ENCODE measurements around the gene ALLC.
"Not testable (repeated sequence)": the region's sequence is repeated elsewhere in the genome, so short reads cannot be mapped to it uniquely, and the experiment has no call there.

- not testable (repeated sequence) for TF ChIP-seq NCOA2 (IDR thresholded peaks at IDR 0.05; ENCODE audit: partially characterized antibody in 2 of 2); MYNN (IDR thresholded peaks at IDR 0.05); MYNN (CRISPR knock-in tag; IDR thresholded peaks at IDR 0.05); FOXJ3 (CRISPR knock-in tag; IDR thresholded peaks at IDR 0.05); ZNF318 (IDR thresholded peaks at IDR 0.05; ENCODE audit: borderline replicate concordance in 1 of 2, low read depth in 1 of 2); KDM4B (IDR thresholded peaks at IDR 0.05; ENCODE audit: borderline replicate concordance in 2 of 2, low read depth in 1 of 2); BCOR (IDR thresholded peaks at IDR 0.05); MAFF (IDR thresholded peaks at IDR 0.05; ENCODE audit: low read length)
Observed at GRCh38 chr2:3619661-3620060, 38.3 kb upstream of the ALLC start.

Measured in K562 (cell line).